Measurements from ENCODE around the gene COG2.
"Not testable (repeated sequence)": the region's sequence is repeated elsewhere in the genome, so short reads cannot be mapped to it uniquely, and the experiment has no call there.

Gene COG2

DNA sequence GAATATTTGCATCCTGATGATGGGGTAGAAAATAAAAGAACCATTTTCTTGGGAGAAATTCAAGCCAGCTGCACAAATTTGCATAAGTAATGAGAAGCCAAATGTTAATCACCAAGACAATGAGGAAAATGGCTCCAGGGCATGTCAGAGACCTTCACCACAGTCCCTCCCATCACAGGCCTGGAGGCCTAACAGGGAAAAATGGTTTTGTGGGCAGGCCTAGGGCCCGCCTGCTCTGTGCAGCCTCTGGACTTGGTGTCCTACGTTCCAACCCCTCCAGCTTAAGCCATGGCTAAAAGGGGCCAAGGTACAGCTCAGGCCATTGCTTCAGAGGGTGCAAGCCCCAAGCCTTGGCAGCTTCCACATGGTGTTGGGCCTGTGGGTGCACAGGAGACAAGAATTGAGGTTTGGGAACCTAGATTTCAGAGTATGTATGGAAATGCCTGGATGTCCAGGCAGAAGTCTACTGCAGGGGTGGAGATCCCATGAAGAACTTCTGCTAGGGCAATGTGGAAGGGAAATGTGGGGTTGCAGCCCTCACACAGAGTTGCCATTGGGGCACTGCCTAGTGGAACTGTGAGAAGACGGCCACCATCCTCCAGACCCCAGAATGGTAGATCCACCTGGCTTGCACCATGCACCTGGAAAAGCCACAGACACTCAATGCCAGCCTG lies 79.7 kb downstream of the COG2 start:
- DNase-seq: not testable (repeated sequence)

DNA sequence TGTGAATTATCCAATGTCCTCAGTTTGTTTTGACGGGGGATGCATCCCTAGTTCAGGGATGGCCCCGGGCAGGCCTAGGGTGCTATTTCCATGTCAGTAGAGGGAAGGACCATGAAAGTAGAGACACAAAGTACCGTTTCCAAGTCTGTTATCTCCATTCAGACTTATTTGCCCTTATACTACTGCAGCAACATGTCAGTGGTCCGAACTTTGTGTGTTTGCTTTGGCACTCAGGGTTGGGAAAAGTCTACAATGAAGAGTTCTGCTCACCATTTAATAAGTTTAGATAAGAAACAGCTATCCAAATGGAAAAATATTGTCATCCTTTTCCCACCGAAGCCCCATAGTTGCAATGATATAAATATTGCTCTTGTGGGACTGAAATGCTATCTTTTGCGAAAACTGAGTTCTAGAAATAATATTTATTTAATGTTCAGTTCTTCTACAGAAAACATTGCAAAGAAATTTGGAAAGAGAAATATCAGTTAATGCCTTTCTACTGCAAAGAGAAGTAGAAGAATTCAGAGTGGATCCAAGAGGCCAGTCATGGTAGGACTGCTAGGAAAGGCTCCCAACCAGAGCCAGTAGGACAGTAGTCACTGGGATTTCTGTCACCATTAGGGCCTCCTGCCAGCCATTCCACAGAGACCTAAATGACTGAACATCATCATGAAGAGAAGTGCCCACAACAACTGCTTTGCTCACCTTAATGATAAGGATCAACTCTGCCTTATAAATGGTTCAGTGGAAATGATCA lies 83.2 kb downstream of the COG2 start:
- DNase-seq: no peak

DNA sequence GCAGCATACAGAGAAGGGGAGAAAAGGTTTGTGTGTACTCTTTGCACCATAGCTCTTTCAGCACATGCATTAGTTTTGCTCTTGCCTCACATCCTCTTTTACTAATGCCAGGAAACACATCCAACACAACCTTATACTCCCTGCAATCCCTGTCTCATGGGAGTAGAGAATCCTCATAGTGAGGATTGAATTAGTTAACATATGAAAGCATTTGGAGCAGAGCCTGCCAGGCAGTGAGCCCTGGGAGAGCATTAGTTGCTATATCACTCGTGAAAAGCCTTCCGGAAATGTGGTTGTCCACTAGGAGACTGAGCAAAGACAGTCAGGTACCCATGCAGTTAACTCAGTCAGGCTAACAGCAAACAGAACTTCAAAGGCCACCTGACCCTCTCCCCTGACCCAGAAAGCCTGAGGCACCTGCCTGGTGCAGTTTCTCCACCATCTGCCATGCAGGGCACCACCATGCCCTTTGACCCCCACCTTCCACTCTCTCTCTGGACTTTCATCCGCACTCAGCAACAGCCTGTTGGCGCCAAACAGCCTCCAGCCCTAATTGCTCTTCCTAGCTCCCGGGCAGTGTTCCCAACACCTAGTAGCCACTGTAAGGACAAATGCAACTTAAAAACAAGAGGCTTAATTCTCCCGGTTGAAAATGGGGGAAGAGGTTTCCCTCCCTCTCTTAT lies 86.6 kb downstream of the COG2 start:
- no peak for DNase-seq

DNA sequence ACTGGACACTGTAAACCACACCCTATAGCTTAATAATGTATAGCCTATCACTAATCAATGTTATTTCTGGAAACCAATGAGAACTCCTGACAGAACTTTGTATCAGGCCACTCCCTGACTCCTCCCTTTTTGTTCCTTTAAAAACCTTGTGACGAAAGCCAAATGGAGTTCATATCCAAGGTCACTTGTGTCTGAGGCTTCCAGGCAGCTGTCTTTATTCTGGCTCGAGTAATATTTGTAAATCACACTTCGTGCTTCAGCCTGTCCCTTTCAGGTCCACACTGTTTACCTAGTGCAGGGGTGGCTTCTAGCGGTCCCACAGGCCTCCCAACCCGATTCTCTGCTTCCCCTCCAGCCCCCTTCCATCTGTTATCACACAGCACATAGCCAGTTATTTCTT lies 88.7 kb downstream of the COG2 start:
- no peak for DNase-seq

DNA sequence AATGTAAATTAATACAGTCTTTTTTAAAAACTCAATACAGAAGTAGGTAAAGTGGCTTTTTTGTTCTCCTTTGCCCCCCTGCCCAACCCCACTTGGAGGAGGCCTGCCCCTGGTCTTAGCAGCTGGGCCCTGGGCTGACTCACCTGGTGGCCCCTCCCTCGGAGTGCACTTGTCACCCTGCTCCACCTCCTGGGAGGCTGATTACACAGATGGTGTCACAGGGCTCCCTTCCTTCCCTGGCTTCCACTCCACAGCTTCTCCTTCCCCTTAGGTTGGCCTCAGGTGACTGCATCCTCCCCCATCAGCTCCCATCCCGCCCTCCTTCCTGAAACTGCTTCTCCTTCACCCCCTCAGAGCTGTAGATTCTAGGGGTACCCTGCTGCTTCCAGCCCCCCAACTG lies 93.2 kb downstream of the COG2 start:
- DNase-seq: no peak

DNA sequence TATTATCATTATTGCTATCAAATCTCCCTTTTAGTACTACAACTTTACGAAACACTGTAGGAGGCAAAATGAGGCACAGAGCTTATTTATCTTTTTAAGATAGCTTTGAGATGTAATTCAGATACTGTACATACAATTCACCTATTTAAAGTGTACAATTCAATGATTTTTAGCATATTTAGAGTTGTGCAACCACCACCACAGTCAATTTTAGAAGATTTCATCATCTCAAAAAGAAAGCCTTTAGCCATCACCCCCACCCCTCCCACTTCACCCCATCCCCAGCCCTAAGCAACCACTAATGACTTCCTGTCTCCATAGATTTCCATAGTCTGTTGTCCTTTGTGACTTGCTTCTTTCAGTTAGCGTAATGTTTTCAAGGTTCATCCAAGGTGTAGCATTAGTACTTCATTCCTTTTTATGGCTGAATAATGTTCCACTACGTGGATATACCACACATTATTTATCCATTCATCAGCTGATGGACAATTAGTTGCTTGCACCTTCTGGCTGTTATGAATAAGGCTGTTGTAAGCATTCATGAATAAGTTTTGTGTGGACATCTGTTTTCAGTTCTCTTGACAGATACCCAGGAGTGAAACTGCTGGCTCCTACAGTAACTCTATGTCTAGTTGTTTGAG lies 95.5 kb downstream of the COG2 start:
- DNase-seq: no peak

DNA sequence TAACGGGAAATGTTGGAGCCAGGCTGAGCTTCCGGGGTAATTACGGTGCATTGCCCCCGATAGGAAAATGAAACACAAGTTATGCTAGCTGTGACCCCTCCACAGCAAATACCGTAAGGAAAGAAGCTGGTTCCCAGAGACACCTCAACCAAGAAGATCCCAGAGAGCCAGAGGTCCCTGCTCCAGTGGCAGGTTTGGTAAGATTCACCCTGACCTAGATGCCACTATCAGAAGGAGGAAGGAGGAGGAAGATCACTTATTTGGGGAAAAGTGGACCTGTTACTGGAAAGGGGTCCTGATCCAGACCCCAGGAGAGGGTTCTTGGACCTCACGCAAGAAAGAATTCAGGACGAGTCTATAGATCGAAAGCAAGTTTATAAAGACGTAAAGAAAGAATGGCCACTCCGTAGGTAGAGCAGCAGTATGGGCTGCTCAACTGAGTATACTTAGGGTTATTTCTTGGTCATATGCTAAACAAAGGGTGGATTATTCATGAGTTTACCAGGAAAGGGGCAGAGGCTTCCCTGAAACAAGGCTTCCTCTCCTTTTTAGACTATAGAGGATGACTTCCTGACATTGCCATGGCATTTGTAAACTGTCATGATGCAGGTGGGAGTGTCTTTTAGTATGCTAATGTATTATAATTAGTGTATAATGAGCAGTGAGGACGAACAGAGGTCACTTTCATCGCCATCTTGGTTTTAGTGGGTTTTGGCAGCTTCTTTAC lies 97.4 kb downstream of the COG2 start:
- DNase-seq: no peak

Measured in hematopoietic multipotent progenitor cell treated with erythropoietin and hydrocortisone succinate and interleukin-3 and kit ligand, for 4 days (in vitro differentiated cells).